ENCODE data around the gene KIAA0825.

The KIAA0825 gene

DNA sequence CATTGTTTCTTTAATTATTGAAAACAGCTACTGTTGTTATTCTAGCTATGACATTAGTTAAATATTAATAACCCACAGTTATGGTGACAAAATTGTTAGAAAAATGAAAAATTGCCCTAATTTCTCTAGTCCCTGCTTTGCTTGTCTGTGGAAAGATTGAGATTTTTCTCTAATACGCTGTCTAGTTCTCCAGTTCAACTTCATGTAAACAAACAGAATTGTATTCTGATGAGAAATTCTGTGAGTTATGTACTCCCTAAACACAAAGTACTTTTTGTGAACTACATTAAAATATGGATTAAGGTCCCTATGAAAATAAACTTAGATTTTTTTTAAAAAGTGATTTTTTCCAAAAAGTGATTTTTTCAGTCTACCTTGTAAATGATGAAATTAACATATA lies 8.8 kb upstream of the KIAA0825 start:
- Histone ChIP-seq H3K4me3 (ENCODE audit: low read length in 2 of 2) (no peak overlapping the region), H3K27me3 (ENCODE audit: control insufficient read depth in 2 of 2, insufficient read depth in 2 of 2, low read length in 2 of 2) (no peaks in the 10 kb centered on the region), H3K9me3 (ENCODE audit: control insufficient read depth in 2 of 2, low read length in 2 of 2) (no peaks in the 10 kb centered on the region), H3K9ac (ENCODE audit: low read depth in 1 of 2, low read length in 2 of 2) (no peak overlapping the region), H3K36me3 (ENCODE audit: control insufficient read depth in 2 of 2, insufficient read depth in 2 of 2, low read length in 2 of 2) (peaks cover 0 to 4% of the 10 kb centered on the region in 2 donors), H3K27ac (ENCODE audit: low read depth in 2 of 2, low read length in 2 of 2) (no peak overlapping the region), H3K4me1 (ENCODE audit: control insufficient read depth in 2 of 2, insufficient read depth in 2 of 2, low read length in 2 of 2) (no peaks in the 10 kb centered on the region)

DNA sequence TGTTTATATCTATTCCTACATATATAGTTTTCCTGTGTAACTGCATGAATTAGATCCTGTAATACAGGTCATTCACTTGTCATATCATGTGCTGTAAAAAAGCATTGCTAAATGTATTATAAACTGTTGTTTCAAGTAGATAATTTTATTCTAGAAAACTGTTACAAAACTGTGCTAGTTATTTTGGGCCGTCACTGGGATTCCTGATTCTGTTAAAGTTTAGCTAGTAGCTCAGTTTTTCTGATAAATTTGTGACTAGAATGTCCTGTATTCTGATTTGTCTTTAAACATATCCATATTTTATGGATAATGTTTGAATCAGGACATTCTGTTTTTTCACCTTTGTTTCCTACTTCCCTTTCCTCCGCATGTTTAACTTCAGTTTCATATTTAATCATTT lies 5.5 kb upstream of the KIAA0825 start:
- H3K9me3 ChIP-seq (ENCODE audit: control insufficient read depth in 2 of 2, low read length in 2 of 2) = no peaks in the 10 kb centered on the region
- H3K4me1 ChIP-seq (ENCODE audit: control insufficient read depth in 2 of 2, insufficient read depth in 2 of 2, low read length in 2 of 2) = peaks cover 5% of the 10 kb centered on the region in 2 donors
- H3K36me3 ChIP-seq (ENCODE audit: control insufficient read depth in 2 of 2, insufficient read depth in 2 of 2, low read length in 2 of 2) = no peaks in the 10 kb centered on the region
- H3K27ac ChIP-seq (ENCODE audit: low read depth in 2 of 2, low read length in 2 of 2) = no peak overlapping the region
- H3K27me3 ChIP-seq (ENCODE audit: control insufficient read depth in 2 of 2, insufficient read depth in 2 of 2, low read length in 2 of 2) = no peaks in the 10 kb centered on the region
- no peak overlapping the region for H3K4me3 ChIP-seq (ENCODE audit: low read length in 2 of 2)
- H3K9ac ChIP-seq (ENCODE audit: low read depth in 1 of 2, low read length in 2 of 2) = no peak overlapping the region

DNA sequence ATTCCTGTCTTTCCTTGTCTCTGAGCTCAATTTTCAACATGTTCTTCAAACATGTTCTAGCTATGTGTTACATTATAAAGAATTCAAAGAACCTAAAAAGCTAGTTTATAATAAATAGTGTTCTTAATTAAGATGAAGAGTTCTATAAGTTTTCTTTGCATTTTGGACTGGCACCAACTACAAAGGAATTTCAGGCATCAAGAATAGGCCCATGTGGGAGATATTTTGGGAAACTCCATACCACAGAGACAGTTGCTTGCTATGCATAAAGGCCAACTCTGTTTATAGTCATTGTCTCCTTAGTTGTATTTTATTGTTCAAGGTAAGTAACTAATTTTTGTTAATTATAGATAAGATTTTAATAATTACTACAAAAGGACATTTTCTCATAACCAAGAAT lies 4.6 kb upstream of the KIAA0825 start:
- Histone ChIP-seq H3K4me3 (ENCODE audit: low read length in 2 of 2) (no peak overlapping the region), H3K27me3 (ENCODE audit: control insufficient read depth in 2 of 2, insufficient read depth in 2 of 2, low read length in 2 of 2) (no peaks in the 10 kb centered on the region), H3K9me3 (ENCODE audit: control insufficient read depth in 2 of 2, low read length in 2 of 2) (no peaks in the 10 kb centered on the region), H3K4me1 (ENCODE audit: control insufficient read depth in 2 of 2, insufficient read depth in 2 of 2, low read length in 2 of 2) (peaks cover 5% of the 10 kb centered on the region in 2 donors), H3K9ac (ENCODE audit: low read depth in 1 of 2, low read length in 2 of 2) (no peak overlapping the region), H3K27ac (ENCODE audit: low read depth in 2 of 2, low read length in 2 of 2) (no peak overlapping the region), H3K36me3 (ENCODE audit: control insufficient read depth in 2 of 2, insufficient read depth in 2 of 2, low read length in 2 of 2) (no peaks in the 10 kb centered on the region)

DNA sequence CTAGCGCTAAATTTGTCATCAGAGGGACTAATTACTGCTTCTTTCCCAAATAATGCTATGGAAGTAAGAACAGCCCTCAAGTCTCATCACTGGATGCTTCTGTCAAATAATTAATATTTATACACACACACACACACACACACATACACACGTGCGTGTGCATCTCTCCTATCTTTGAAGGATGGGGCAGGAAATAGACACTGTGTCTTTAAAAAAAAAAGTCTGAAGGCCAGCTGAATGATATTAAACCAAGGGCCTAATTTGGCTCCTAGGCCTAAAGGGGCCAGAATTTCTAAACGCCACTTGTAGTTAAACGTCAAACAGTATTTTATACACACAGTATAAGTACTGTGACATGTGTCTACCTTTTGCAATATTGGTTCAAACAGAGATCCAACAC lies 3.4 kb upstream of the KIAA0825 start:
- no peak overlapping the region for H3K27ac ChIP-seq (ENCODE audit: low read depth in 2 of 2, low read length in 2 of 2)
- H3K27me3 ChIP-seq (ENCODE audit: control insufficient read depth in 2 of 2, insufficient read depth in 2 of 2, low read length in 2 of 2) = no peaks in the 10 kb centered on the region
- H3K9ac ChIP-seq (ENCODE audit: low read depth in 1 of 2, low read length in 2 of 2) = no peak overlapping the region
- H3K9me3 ChIP-seq (ENCODE audit: control insufficient read depth in 2 of 2, low read length in 2 of 2) = no peaks in the 10 kb centered on the region
- H3K4me1 ChIP-seq (ENCODE audit: control insufficient read depth in 2 of 2, insufficient read depth in 2 of 2, low read length in 2 of 2) = peaks cover 9 to 10% of the 10 kb centered on the region in 2 donors
- H3K4me3 ChIP-seq (ENCODE audit: low read length in 2 of 2) = no peak overlapping the region
- no peaks in the 10 kb centered on the region for H3K36me3 ChIP-seq (ENCODE audit: control insufficient read depth in 2 of 2, insufficient read depth in 2 of 2, low read length in 2 of 2)

DNA sequence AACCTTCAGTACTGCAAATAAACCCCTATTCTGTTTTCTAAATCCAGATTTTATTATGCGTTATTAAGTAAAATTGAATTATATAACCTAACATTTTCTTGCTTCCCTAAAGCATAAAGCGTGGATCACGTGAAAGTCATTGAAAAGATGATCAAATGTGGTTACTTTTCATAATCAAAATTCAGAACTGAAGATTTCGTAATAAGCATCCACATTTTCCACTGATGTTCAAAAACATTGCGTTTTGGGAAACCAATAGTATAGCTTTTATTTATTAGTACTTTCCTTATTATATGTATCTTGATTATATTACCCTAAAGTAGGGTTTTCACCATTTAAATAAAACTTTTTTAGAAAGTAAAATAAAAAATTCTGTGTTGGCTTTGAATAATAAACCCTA lies 1.9 kb upstream of the KIAA0825 start:
- Histone ChIP-seq H3K4me3 (ENCODE audit: low read length in 2 of 2) (no peak overlapping the region), H3K27ac (ENCODE audit: low read depth in 2 of 2, low read length in 2 of 2) (no peak overlapping the region), H3K36me3 (ENCODE audit: control insufficient read depth in 2 of 2, insufficient read depth in 2 of 2, low read length in 2 of 2) (no peaks in the 10 kb centered on the region), H3K27me3 (ENCODE audit: control insufficient read depth in 2 of 2, insufficient read depth in 2 of 2, low read length in 2 of 2) (no peaks in the 10 kb centered on the region), H3K4me1 (ENCODE audit: control insufficient read depth in 2 of 2, insufficient read depth in 2 of 2, low read length in 2 of 2) (peaks cover 9 to 10% of the 10 kb centered on the region in 2 donors), H3K9ac (ENCODE audit: low read depth in 1 of 2, low read length in 2 of 2) (no peak overlapping the region), H3K9me3 (ENCODE audit: control insufficient read depth in 2 of 2, low read length in 2 of 2) (no peaks in the 10 kb centered on the region)

DNA sequence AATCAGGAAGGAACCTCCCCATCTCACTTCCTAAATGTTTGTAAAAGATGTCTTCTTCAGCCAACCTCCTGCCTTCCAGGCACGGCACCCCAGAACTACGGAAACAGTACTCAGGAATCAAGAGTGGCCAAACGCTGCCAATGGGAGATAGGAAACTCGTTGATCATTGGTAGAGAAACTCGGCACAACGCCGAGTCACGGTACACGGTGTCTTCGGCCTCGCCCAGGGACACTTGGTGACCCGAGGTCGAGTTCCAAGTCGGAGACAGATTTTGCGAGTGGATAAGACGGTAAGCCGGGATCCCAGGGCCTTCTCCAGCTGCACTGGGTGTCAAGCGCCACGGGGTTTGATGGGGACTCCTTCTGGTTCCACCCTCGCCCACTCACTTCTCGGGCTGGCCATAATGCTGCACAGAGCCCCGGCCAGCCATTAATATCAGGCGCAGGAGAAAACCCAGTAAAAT lies 343 bp downstream of the KIAA0825 start:
- no peaks in the 10 kb centered on the region for H3K27me3 ChIP-seq (ENCODE audit: control insufficient read depth in 2 of 2, insufficient read depth in 2 of 2, low read length in 2 of 2)

DNA sequence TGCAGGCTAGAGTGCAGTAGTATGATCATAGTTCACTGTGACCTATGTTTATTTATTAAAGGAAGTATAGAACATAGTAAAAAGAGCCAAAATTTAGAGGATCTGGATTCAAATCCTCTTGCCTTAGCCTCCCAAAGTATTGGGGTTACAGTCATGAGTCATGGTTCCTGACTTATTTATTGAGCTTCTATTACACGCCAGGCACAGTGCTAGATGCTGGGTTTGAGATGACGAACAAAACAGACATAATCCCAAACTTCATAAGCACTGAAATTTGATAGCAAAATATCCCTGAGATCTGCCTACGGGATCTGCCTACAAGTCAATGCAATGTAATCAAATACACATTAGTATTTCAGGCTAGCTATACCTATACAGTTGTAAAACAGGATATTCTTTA lies 2.5 kb downstream of the KIAA0825 start:
- Histone ChIP-seq H3K4me3 (ENCODE audit: low read length in 2 of 2) (no peak overlapping the region), H3K27ac (ENCODE audit: low read depth in 2 of 2, low read length in 2 of 2) (no peak overlapping the region), H3K9ac (ENCODE audit: low read depth in 1 of 2, low read length in 2 of 2) (no peak overlapping the region), H3K36me3 (ENCODE audit: control insufficient read depth in 2 of 2, insufficient read depth in 2 of 2, low read length in 2 of 2) (no peaks in the 10 kb centered on the region), H3K27me3 (ENCODE audit: control insufficient read depth in 2 of 2, insufficient read depth in 2 of 2, low read length in 2 of 2) (no peaks in the 10 kb centered on the region), H3K4me1 (ENCODE audit: control insufficient read depth in 2 of 2, insufficient read depth in 2 of 2, low read length in 2 of 2) (peaks cover 9 to 10% of the 10 kb centered on the region in 2 donors), H3K9me3 (ENCODE audit: control insufficient read depth in 2 of 2, low read length in 2 of 2) (no peaks in the 10 kb centered on the region)

More for the DNA sequence above, 343 bp downstream of the KIAA0825 start:
- H3K9ac ChIP-seq (ENCODE audit: low read depth in 1 of 2, low read length in 2 of 2) = peak overlapping the region; percentile 68 to 76
- H3K4me3 ChIP-seq (ENCODE audit: low read length in 2 of 2) = peak overlapping the region; percentile 81 to 97
- H3K36me3 ChIP-seq (ENCODE audit: control insufficient read depth in 2 of 2, insufficient read depth in 2 of 2, low read length in 2 of 2) = no peaks in the 10 kb centered on the region
- H3K9me3 ChIP-seq (ENCODE audit: control insufficient read depth in 2 of 2, low read length in 2 of 2) = no peaks in the 10 kb centered on the region
- H3K4me1 ChIP-seq (ENCODE audit: control insufficient read depth in 2 of 2, insufficient read depth in 2 of 2, low read length in 2 of 2) = peaks cover 9 to 10% of the 10 kb centered on the region in 2 donors
- H3K27ac ChIP-seq (ENCODE audit: low read depth in 2 of 2, low read length in 2 of 2) = peak overlapping the region; percentile 87 to 94

DNA sequence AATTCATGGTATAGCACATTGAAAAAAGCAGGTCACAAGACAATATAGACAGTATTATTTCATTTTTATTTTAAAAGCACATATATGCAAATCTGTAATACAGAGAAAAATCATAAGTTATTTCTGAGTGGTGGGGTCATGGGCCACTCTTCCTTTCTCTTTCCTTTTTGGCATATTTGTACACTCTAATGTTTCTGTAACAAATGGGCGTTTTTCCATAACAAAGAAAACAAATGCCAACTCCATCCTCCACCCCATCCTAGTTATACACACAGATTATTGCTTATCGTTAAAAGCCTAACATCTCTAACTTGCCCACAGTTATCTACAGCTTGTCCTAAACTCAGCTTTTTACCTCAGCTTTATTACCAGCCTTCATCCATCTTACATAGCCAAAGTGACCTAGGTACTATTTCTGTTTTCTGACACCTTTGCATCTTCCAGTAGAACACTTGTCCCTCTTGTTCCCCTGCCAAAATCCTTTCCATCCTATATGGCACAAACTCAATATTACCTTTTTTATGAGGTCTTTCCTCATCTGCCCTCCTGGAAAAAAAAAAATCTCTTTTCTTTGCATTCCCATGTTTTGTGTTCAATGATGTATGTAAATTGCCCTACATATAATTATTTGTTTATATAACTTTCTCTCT lies 4.1 kb downstream of the KIAA0825 start:
- Histone ChIP-seq H3K27ac (ENCODE audit: low read depth in 2 of 2, low read length in 2 of 2) (no peak overlapping the region), H3K36me3 (ENCODE audit: control insufficient read depth in 2 of 2, insufficient read depth in 2 of 2, low read length in 2 of 2) (no peaks in the 10 kb centered on the region), H3K4me1 (ENCODE audit: control insufficient read depth in 2 of 2, insufficient read depth in 2 of 2, low read length in 2 of 2) (peaks cover 6 to 7% of the 10 kb centered on the region in 2 donors), H3K9ac (ENCODE audit: low read depth in 1 of 2, low read length in 2 of 2) (no peak overlapping the region), H3K4me3 (ENCODE audit: low read length in 2 of 2) (no peak overlapping the region), H3K9me3 (ENCODE audit: control insufficient read depth in 2 of 2, low read length in 2 of 2) (no peaks in the 10 kb centered on the region), H3K27me3 (ENCODE audit: control insufficient read depth in 2 of 2, insufficient read depth in 2 of 2, low read length in 2 of 2) (no peaks in the 10 kb centered on the region)

DNA sequence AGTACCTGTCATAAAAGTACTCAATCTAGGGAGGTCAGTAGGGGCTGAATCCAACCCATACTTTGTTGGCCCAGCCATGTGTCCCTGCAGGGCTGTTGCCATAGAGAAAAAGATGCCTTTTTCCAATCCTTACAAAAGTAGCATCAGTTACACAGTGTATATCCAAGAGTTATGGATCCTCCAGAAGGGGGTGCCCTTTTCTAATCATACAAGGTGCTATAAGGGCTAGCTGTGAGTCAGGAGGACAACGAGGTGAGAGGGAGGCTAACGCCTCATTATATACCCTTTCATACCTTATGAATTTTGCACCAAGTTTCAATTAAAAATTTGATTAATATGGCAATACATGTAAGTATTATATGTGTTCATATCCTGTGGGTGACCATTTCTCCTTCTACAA lies 4.8 kb downstream of the KIAA0825 start:
- peaks cover 4 to 5% of the 10 kb centered on the region in 2 donors for H3K4me1 ChIP-seq (ENCODE audit: control insufficient read depth in 2 of 2, insufficient read depth in 2 of 2, low read length in 2 of 2)

DNA sequence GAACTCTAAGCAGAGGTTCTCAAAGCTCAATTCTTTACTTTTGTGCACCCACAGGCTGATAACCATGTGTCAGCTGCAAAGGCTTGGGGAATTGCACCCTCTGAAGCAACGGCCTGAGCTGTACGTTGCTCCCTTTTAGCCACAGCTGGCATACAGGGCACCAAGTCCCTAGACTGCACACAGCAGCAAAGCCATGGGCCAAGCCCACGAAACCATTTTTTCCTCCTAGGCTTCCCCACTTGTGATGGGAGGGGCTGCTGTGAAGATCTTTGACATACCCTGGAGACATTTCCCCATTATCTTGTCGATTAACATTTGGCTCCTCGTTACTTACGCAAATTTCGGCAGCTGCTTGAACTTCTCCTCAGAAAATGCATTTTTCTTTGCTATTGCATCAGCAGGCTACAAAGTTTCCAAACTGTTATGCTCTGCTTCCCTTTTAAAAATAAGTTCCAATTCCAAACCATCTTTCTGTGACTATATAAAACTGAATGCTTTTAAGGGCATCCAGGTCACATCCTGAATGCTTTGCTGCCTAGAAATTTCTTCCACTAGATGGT lies 23.0 kb downstream of the KIAA0825 start:
- no peak overlapping the region for H3K4me3 ChIP-seq (ENCODE audit: low read length in 2 of 2)
- no peaks in the 10 kb centered on the region for H3K27me3 ChIP-seq (ENCODE audit: control insufficient read depth in 2 of 2, insufficient read depth in 2 of 2, low read length in 2 of 2)
- H3K36me3 ChIP-seq (ENCODE audit: control insufficient read depth in 2 of 2, insufficient read depth in 2 of 2, low read length in 2 of 2) = no peaks in the 10 kb centered on the region
- no peaks in the 10 kb centered on the region for H3K9me3 ChIP-seq (ENCODE audit: control insufficient read depth in 2 of 2, low read length in 2 of 2)
- no peak overlapping the region for H3K27ac ChIP-seq (ENCODE audit: low read depth in 2 of 2, low read length in 2 of 2)
- no peak overlapping the region for H3K9ac ChIP-seq (ENCODE audit: low read depth in 1 of 2, low read length in 2 of 2)
- H3K4me1 ChIP-seq (ENCODE audit: control insufficient read depth in 2 of 2, insufficient read depth in 2 of 2, low read length in 2 of 2) = no peaks in the 10 kb centered on the region

More for the DNA sequence above, 4.8 kb downstream of the KIAA0825 start:
- Histone ChIP-seq H3K27me3 (ENCODE audit: control insufficient read depth in 2 of 2, insufficient read depth in 2 of 2, low read length in 2 of 2) (no peaks in the 10 kb centered on the region), H3K9ac (ENCODE audit: low read depth in 1 of 2, low read length in 2 of 2) (no peak overlapping the region), H3K27ac (ENCODE audit: low read depth in 2 of 2, low read length in 2 of 2) (no peak overlapping the region), H3K4me3 (ENCODE audit: low read length in 2 of 2) (no peak overlapping the region), H3K36me3 (ENCODE audit: control insufficient read depth in 2 of 2, insufficient read depth in 2 of 2, low read length in 2 of 2) (no peaks in the 10 kb centered on the region), H3K9me3 (ENCODE audit: control insufficient read depth in 2 of 2, low read length in 2 of 2) (no peaks in the 10 kb centered on the region)
